Right lobe of liver (tissue), 4 donors: ENCODE results near the gene B4GALNT3.

Experiments used
- POLR2A ChIP-seq: fragments of 450-650 bp; IDR thresholded peaks from one replicate; pipeline ENCODE4 v1.6.1; 2017; ENCODE audit warnings: antibody characterized with exemption, mild to moderate bottlenecking
- TF ChIP-seq, protein P1 (sequence below), 4 donors: fragments of 200-600 bp in 3 of 4; fragments of 450-650 bp in 1 of 4; IDR thresholded peaks; one replicate each; pipeline versions ENCODE4 v1.5.1 to v1.8.0; 2016 to 2022; ENCODE audit warnings: antibody characterized with exemption in 4 of 4, mild to moderate bottlenecking in 2 of 4
- donor health status: DM: no; HTN: no; CAD: no.
- donor health status: DM: no; HTN: no; CAD: no.
- donor health status: DM: no; HTN: yes; CAD: no.

GRCh38 chr12:484096-484495 is 24.4 kb downstream of the B4GALNT3 start:
- TF ChIP-seq, protein P1, sequence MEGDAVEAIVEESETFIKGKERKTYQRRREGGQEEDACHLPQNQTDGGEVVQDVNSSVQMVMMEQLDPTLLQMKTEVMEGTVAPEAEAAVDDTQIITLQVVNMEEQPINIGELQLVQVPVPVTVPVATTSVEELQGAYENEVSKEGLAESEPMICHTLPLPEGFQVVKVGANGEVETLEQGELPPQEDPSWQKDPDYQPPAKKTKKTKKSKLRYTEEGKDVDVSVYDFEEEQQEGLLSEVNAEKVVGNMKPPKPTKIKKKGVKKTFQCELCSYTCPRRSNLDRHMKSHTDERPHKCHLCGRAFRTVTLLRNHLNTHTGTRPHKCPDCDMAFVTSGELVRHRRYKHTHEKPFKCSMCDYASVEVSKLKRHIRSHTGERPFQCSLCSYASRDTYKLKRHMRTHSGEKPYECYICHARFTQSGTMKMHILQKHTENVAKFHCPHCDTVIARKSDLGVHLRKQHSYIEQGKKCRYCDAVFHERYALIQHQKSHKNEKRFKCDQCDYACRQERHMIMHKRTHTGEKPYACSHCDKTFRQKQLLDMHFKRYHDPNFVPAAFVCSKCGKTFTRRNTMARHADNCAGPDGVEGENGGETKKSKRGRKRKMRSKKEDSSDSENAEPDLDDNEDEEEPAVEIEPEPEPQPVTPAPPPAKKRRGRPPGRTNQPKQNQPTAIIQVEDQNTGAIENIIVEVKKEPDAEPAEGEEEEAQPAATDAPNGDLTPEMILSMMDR (IDR thresholded peaks at IDR 0.05) = no peak
- no peak for TF ChIP-seq POLR2A
